HL-60 (cell line): ENCODE data around the gene CLPTM1.
"Not testable (repeated sequence)": the region's sequence is repeated elsewhere in the genome, so short reads cannot be mapped to it uniquely, and the experiment has no call there.

Experiments
- TF ChIP-seq, protein P1 (sequence below): IDR thresholded peaks from one replicate; pipeline ENCODE4 v1.5.1; 2011; ENCODE audit warnings: low read length, control low read depth, inconsistent platforms; ENCODE audit not compliant: insufficient read depth
- TF ChIP-seq, protein P2 (sequence below): IDR thresholded peaks from 2 replicates; pipeline ENCODE4 v1.6.1; 2012; ENCODE audit warnings: low read depth; ENCODE audit not compliant: insufficient replicate concordance

DNA sequence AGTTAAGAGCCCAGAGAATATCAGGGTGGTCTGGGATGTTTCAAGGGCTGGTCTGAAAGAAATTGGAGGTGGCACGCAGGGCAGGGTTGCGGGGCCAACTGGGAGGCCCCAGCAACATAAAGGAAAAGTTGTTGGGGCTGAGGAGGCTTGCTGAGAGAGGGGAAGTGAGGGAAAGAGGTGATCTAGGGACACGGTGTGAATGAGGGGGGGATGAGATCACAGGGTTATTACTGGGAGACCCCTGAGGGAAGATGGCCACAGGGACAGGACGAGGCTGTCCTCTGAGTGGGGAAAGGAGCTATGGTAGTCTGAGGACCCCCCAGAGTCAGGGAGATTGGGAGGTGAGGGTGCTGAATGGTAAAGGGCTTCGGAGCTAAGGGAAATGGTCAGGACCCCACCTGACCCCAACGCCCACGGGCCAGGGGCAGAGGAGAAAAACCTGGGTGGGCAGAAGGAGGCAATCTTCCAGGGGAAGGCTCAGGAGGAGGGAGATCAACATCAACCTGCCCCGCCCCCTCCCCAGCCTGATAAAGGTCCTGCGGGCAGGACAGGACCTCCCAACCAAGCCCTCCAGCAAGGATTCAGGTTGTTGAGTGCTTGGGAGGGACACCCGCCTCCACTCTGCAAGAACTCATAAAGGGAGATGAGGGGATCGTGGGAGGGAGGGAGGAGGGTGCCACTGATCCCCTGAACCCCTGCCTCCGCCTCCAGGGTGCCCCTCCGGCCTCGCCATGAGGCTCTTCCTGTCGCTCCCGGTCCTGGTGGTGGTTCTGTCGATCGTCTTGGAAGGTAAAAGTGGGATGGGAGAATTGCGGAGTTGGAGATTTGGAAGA, 28.7 kb upstream of the CLPTM1 start:
- TF ChIP-seq, protein P1, sequence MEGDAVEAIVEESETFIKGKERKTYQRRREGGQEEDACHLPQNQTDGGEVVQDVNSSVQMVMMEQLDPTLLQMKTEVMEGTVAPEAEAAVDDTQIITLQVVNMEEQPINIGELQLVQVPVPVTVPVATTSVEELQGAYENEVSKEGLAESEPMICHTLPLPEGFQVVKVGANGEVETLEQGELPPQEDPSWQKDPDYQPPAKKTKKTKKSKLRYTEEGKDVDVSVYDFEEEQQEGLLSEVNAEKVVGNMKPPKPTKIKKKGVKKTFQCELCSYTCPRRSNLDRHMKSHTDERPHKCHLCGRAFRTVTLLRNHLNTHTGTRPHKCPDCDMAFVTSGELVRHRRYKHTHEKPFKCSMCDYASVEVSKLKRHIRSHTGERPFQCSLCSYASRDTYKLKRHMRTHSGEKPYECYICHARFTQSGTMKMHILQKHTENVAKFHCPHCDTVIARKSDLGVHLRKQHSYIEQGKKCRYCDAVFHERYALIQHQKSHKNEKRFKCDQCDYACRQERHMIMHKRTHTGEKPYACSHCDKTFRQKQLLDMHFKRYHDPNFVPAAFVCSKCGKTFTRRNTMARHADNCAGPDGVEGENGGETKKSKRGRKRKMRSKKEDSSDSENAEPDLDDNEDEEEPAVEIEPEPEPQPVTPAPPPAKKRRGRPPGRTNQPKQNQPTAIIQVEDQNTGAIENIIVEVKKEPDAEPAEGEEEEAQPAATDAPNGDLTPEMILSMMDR, result not testable (repeated sequence)
- TF ChIP-seq, protein P2, sequence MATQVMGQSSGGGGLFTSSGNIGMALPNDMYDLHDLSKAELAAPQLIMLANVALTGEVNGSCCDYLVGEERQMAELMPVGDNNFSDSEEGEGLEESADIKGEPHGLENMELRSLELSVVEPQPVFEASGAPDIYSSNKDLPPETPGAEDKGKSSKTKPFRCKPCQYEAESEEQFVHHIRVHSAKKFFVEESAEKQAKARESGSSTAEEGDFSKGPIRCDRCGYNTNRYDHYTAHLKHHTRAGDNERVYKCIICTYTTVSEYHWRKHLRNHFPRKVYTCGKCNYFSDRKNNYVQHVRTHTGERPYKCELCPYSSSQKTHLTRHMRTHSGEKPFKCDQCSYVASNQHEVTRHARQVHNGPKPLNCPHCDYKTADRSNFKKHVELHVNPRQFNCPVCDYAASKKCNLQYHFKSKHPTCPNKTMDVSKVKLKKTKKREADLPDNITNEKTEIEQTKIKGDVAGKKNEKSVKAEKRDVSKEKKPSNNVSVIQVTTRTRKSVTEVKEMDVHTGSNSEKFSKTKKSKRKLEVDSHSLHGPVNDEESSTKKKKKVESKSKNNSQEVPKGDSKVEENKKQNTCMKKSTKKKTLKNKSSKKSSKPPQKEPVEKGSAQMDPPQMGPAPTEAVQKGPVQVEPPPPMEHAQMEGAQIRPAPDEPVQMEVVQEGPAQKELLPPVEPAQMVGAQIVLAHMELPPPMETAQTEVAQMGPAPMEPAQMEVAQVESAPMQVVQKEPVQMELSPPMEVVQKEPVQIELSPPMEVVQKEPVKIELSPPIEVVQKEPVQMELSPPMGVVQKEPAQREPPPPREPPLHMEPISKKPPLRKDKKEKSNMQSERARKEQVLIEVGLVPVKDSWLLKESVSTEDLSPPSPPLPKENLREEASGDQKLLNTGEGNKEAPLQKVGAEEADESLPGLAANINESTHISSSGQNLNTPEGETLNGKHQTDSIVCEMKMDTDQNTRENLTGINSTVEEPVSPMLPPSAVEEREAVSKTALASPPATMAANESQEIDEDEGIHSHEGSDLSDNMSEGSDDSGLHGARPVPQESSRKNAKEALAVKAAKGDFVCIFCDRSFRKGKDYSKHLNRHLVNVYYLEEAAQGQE, result not testable (repeated sequence)
